ENCODE measurements around the gene CNTNAP5. TPM values are rescaled to one million over a fixed set of nuclear protein-coding genes. Genes with fewer than 3 reads are reported as not detected.

CNTNAP5 gene
- total and polyA plus RNA-seq, 9 of the 15 experiments (the other 6 are each of a cell fraction or from before 2014, with no cell fraction given), result not detected

- TF ChIP-seq NBN (IDR thresholded peaks at IDR 0.05; ENCODE audit: low read depth) (no peak), ZNF668 (CRISPR knock-in tag; IDR thresholded peaks at IDR 0.05) (no peak), TARDBP (IDR thresholded peaks at IDR 0.05) (no peak), ZNF143 (CRISPR knock-in tag; IDR thresholded peaks at IDR 0.05) (no peak), ZNF695 (CRISPR knock-in tag; IDR thresholded peaks at IDR 0.05) (no peak), PHF21A (IDR thresholded peaks at IDR 0.05; ENCODE audit: borderline replicate concordance, low read depth) (no peak), FOXK1 (CRISPR knock-in tag; IDR thresholded peaks at IDR 0.05; ENCODE audit: borderline replicate concordance) (no peak)
These were observed 653.0 kb downstream of the CNTNAP5 start (continued) for GRCh38 chr2:124678043-124678442.

DNA sequence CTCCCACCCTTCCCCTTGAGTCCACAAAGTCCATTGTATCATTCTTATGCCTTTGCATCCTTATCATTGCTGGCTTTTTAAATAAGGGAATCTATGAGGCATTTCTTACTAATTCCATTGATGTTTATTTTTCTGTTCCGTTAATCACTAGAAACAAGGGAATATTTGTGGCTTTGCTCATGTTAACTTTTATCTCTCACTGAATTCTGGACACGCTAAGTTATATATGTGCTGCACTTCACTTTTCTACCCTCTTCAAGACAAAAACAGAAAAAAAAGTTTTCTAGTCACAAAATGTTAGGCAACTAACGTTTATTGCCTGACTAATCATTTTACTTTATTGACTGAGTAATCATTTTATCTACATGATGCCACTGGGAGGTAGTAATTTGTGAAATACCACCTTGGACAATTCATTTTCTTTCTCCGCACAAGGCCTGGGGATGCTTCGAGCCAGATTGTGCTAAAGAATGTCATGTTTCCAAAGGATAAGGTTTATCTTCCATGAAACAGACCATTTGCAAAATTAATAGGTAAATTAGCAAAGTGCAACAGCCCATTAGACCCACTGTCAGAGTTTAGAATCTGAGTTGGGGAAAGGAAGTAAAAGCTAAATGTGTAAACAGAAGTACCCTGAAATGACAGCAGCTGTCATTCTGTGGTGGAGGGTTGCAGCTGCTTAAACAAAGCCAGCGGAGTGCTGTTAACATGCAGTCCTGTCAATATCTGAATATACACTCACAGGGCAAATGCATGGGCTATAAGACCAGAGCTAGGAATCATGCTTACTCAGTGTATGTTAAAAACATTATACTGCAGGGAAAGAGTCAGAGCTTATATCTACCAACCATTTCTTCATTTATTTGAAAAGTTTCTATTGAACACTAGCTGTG is 658.7 kb downstream of the CNTNAP5 start:
- Histone ChIP-seq H3K27ac (ENCODE audit: extremely low read depth, low read depth, low read length) (no peak overlapping the region), H3K4me3 (no peak overlapping the region), H3K4me2 (ENCODE audit: insufficient read depth, low read length) (no peak overlapping the region), H3K36me3 (ENCODE audit: control insufficient read depth, insufficient read depth, low read length) (no peaks in the 10 kb centered on the region), H3K9ac (ENCODE audit: insufficient read depth in 1 of 2, low read depth in 2 of 2, low read length in 2 of 2) (no peak overlapping the region), H3K27me3 (ENCODE audit: control insufficient read depth in 2 of 2, insufficient read depth in 2 of 2, low read length in 2 of 2) (no peaks in the 10 kb centered on the region), H3K9me3 (replicated peaks; ENCODE audit: control insufficient read depth, insufficient read depth, low read depth, low read length) (no peaks in the 10 kb centered on the region; the same call in 1 of the 2 replicates), H3K4me1 (replicated peaks in 1 of 2; ENCODE audit: control insufficient read depth in 2 of 2, insufficient read depth in 2 of 2, low read length in 2 of 2) (no peaks in the 10 kb centered on the region), H2AFZ (ENCODE audit: low read depth, low read length) (no peak overlapping the region), H4K20me1 (replicated peaks; ENCODE audit: control insufficient read depth, insufficient read depth, low read length) (no peaks in the 10 kb centered on the region), H3K79me2 (ENCODE audit: control insufficient read depth, insufficient read depth, low read length) (no peaks in the 10 kb centered on the region), H3K9me1 (ENCODE audit: control insufficient read depth, insufficient read depth, low read length) (no peaks in the 10 kb centered on the region)
- ChIA-PET CTCF (ENCODE audit: low intra/inter-chr PET ratio) (no interaction called here), POLR2A (no interaction called here)
- intact Hi-C loops (cut with micrococcal nuclease), result no loop called here
- ATAC-seq (no peak), DNase-seq (ENCODE audit: extremely low read depth in 1 of 4, low spot score in 3 of 4) (no peak), FAIRE-seq (no peak)
- under 1% methylated on average over 6 of the region's 6 CpGs for WGBS (ENCODE audit: insufficient coverage, low coverage, missing lambda C conversion rate)
- in situ Hi-C loops (cut with MboI), result no loop called here
- no TSS peak for BruUV-seq (replicated peaks)
- TF ChIP-seq TEAD2 (tag; IDR thresholded peaks at IDR 0.05), result no peak
- no peak for TF ChIP-seq ZNF398 (CRISPR knock-in tag; IDR thresholded peaks at IDR 0.05)
- TF ChIP-seq, protein P1, sequence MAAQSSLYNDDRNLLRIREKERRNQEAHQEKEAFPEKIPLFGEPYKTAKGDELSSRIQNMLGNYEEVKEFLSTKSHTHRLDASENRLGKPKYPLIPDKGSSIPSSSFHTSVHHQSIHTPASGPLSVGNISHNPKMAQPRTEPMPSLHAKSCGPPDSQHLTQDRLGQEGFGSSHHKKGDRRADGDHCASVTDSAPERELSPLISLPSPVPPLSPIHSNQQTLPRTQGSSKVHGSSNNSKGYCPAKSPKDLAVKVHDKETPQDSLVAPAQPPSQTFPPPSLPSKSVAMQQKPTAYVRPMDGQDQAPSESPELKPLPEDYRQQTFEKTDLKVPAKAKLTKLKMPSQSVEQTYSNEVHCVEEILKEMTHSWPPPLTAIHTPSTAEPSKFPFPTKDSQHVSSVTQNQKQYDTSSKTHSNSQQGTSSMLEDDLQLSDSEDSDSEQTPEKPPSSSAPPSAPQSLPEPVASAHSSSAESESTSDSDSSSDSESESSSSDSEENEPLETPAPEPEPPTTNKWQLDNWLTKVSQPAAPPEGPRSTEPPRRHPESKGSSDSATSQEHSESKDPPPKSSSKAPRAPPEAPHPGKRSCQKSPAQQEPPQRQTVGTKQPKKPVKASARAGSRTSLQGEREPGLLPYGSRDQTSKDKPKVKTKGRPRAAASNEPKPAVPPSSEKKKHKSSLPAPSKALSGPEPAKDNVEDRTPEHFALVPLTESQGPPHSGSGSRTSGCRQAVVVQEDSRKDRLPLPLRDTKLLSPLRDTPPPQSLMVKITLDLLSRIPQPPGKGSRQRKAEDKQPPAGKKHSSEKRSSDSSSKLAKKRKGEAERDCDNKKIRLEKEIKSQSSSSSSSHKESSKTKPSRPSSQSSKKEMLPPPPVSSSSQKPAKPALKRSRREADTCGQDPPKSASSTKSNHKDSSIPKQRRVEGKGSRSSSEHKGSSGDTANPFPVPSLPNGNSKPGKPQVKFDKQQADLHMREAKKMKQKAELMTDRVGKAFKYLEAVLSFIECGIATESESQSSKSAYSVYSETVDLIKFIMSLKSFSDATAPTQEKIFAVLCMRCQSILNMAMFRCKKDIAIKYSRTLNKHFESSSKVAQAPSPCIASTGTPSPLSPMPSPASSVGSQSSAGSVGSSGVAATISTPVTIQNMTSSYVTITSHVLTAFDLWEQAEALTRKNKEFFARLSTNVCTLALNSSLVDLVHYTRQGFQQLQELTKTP (IDR thresholded peaks at IDR 0.05; ENCODE audit: low read depth in 1 of 2, partially characterized antibody in 2 of 2), result no peak
- no peak for TF ChIP-seq MYC (IDR thresholded peaks at IDR 0.05; ENCODE audit: low read depth, low read length)
- TF ChIP-seq MYC (CRISPR knock-in tag; IDR thresholded peaks at IDR 0.05; ENCODE audit: borderline replicate concordance, low read depth), result no peak
- no peak for TF ChIP-seq KAT8 (IDR thresholded peaks at IDR 0.05; ENCODE audit: low read depth)
- TF ChIP-seq HCFC1 (IDR thresholded peaks at IDR 0.05; ENCODE audit: low read depth, low read length), result no peak
- TF ChIP-seq CBX3 (IDR thresholded peaks at IDR 0.05; ENCODE audit: borderline replicate concordance in 1 of 2, low read length in 2 of 2), result no peak
- no peak for TF ChIP-seq ZNF668 (CRISPR knock-in tag; IDR thresholded peaks at IDR 0.05)

Data from K562 (cell line).